Neuronal stem cell (in vitro differentiated cells): ENCODE data around the gene POTEJ.
"Not testable (repeated sequence)": the region's sequence is repeated elsewhere in the genome, so short reads cannot be mapped to it uniquely, and the experiment has no call there.

Experiments
- DNase-seq: peaks from one replicate; pipeline ENCODE4 v3.0.0-alpha.2; 2013; ENCODE audit warnings: low spot score
- H2AFZ ChIP-seq: one replicate; pipeline ENCODE4 v1.6.1; 2013; ENCODE audit warnings: mild to moderate bottlenecking, low read length, inconsistent platforms
- H2AK5ac ChIP-seq: 2 replicates; pipeline ENCODE4 v1.6.1; 2013; ENCODE audit warnings: low read depth, mild to moderate bottlenecking, inconsistent platforms, low read length, moderate library complexity, mixed read lengths
- H2BK120ac ChIP-seq: 2 replicates; pipeline ENCODE4 v1.6.1; 2013; ENCODE audit warnings: low read depth, mild to moderate bottlenecking, inconsistent platforms, low read length, moderate library complexity, mixed read lengths
- H2BK12ac ChIP-seq: one replicate; pipeline ENCODE4 v1.6.1; 2013; ENCODE audit warnings: low read length, inconsistent platforms
- H2BK15ac ChIP-seq: 2 replicates; pipeline ENCODE4 v1.6.1; 2013; ENCODE audit warnings: mild to moderate bottlenecking, low read length, inconsistent platforms, mixed read lengths
- H2BK5ac ChIP-seq: one replicate; pipeline ENCODE4 v1.6.1; 2013; ENCODE audit warnings: inconsistent platforms, mild to moderate bottlenecking, low read length, moderate library complexity
- H3K14ac ChIP-seq: one replicate; pipeline ENCODE4 v1.6.1; 2013; ENCODE audit warnings: low read length, inconsistent platforms
- H3K18ac ChIP-seq: 2 replicates; pipeline ENCODE4 v1.6.1; 2013; ENCODE audit warnings: low read length, inconsistent platforms
- H3K23ac ChIP-seq: 2 replicates; pipeline ENCODE4 v1.6.1; 2013; ENCODE audit warnings: low read depth, mild to moderate bottlenecking, mixed read lengths, low read length, inconsistent platforms; ENCODE audit not compliant: poor library complexity
- H3K27ac ChIP-seq: replicated peaks from 3 replicates; pipeline ENCODE4 v1.5.1; 2013; ENCODE audit warnings: low read length, inconsistent platforms
- H3K27me3 ChIP-seq, 3 experiments: 2 replicates each; pipeline ENCODE4 v1.6.1; 2013; ENCODE audit warnings: low read length in 3 of 3, mild to moderate bottlenecking in 2 of 3, inconsistent platforms in 1 of 3, low read depth in 1 of 3, mixed read lengths in 1 of 3, moderate library complexity in 1 of 3; ENCODE audit not compliant: control insufficient read depth in 3 of 3, insufficient read depth in 3 of 3
- H3K36me3 ChIP-seq, 2 donors: replicated peaks in 1 of 2; 2 replicates each; pipeline ENCODE4 v1.6.1; 2013; ENCODE audit warnings: low read length in 2 of 2; ENCODE audit not compliant: control insufficient read depth in 2 of 2, insufficient read depth in 2 of 2
- H3K4ac ChIP-seq: 2 replicates; pipeline ENCODE4 v1.6.1; 2013; ENCODE audit warnings: inconsistent platforms, mild to moderate bottlenecking, low read length, moderate library complexity
- H3K4me1 ChIP-seq, 2 donors: 1 replicate in 1 of 2; 2 replicates in 1 of 2; pipeline ENCODE4 v1.6.1; 2013; ENCODE audit warnings: low read length in 2 of 2, low read depth in 1 of 2; ENCODE audit not compliant: control insufficient read depth in 2 of 2, insufficient read depth in 1 of 2
- H3K4me2 ChIP-seq: one replicate; pipeline ENCODE4 v1.6.1; 2013; ENCODE audit warnings: mild to moderate bottlenecking, low read length, inconsistent platforms; ENCODE audit not compliant: insufficient read depth, poor library complexity, severe bottlenecking
- H3K4me3 ChIP-seq, 2 donors: 2 replicates each; pipeline ENCODE4 v1.5.1; 2013; ENCODE audit warnings: low read length in 2 of 2, mild to moderate bottlenecking in 2 of 2, inconsistent platforms in 1 of 2, moderate library complexity in 1 of 2
- H3K79me1 ChIP-seq: one replicate; pipeline ENCODE4 v1.6.1; 2013; ENCODE audit warnings: low read depth, mild to moderate bottlenecking, inconsistent platforms, low read length, moderate library complexity
- H3K9ac ChIP-seq: one replicate; pipeline ENCODE4 v1.6.1; 2013; ENCODE audit warnings: mild to moderate bottlenecking, low read depth, low read length, inconsistent platforms; ENCODE audit not compliant: poor library complexity
- H3K9me3 ChIP-seq, 2 donors: replicated peaks in 1 of 2; 2 replicates each; pipeline versions ENCODE3 to v1.6.1; 2013; ENCODE audit warnings: low read length in 2 of 2, mild to moderate bottlenecking in 2 of 2, inconsistent platforms in 1 of 2, low read depth in 1 of 2, mixed read lengths in 1 of 2, moderate library complexity in 1 of 2; ENCODE audit not compliant: control insufficient read depth in 2 of 2, insufficient read depth in 1 of 2
- H4K8ac ChIP-seq: one replicate; pipeline ENCODE4 v1.6.1; 2013; ENCODE audit warnings: low read depth, mild to moderate bottlenecking, inconsistent platforms, low read length, moderate library complexity
- H4K91ac ChIP-seq: one replicate; pipeline ENCODE4 v1.6.1; 2013; ENCODE audit warnings: low read length, low read depth, mild to moderate bottlenecking, inconsistent platforms; ENCODE audit not compliant: poor library complexity
- WGBS, 2 donors: extraction: QIAGEN DNeasy Blood & Tissue Kit; methylation state at CpG; one replicate each; pipeline ENCODE4 v1.1.7; 2013; ENCODE audit warnings: missing lambda C conversion rate in 2 of 2, mixed read lengths in 1 of 2; ENCODE audit not compliant: insufficient read length in 2 of 2, insufficient replicate concordance in 1 of 2; ENCODE audit errors: extremely low coverage in 2 of 2; 5-methylcytosine and 5-hydroxymethylcytosine counted together

The POTEJ gene

DNA sequence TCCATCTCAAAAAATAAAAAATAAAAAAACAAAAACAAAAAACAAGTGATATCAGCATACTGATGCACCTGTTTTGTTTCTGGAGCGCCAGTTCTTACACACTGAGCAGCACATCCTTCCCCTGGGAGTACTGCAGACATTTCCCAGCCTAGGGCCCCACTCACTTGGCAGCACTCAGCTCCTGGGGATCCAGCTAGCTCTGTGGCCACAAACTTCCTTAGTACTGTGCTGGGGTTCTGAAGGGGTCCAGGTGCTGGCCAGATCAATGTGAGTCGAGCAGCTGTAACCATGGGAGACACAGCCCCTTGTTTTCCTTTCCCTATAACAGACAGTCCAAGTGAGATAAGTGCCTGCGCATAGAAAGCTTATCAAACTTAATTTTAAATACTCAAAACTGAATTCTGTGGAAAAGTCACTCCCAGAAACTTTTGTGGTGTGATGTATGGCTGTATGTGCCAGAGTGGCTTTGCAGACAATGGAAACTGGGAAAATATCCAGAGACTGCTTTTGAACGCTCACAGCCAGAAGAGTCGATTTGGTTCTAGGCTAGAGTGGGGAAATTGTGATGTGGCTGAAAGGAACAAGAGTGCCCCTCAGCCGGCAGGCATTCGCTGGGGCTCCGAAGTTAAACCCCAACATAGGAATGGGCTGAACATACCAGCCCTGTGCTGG, 20.9 kb upstream of the POTEJ start:
- H3K4me1 ChIP-seq, H3K4me3 ChIP-seq, H3K9me3 ChIP-seq, H3K14ac ChIP-seq, H2BK12ac ChIP-seq, DNase-seq, H3K4me2 ChIP-seq, H3K9ac ChIP-seq, H3K79me1 ChIP-seq, H3K4ac ChIP-seq, H2BK5ac ChIP-seq, H2BK120ac ChIP-seq, H3K18ac ChIP-seq, H4K8ac ChIP-seq, H2AK5ac ChIP-seq, H2AFZ ChIP-seq, H4K91ac ChIP-seq, H3K27ac ChIP-seq, H3K27me3 ChIP-seq, H2BK15ac ChIP-seq, H3K36me3 ChIP-seq, H3K23ac ChIP-seq: not testable (repeated sequence)
- WGBS, 2 donors = no CpG with 5 or more reads among the region's 8 CpGs

GRCh38 chr2:130590842-130591359, 20.3 kb upstream of the POTEJ start:
- H3K27ac ChIP-seq, H3K27me3 ChIP-seq, H2AFZ ChIP-seq, DNase-seq, H3K79me1 ChIP-seq, H2AK5ac ChIP-seq, H2BK15ac ChIP-seq, H2BK12ac ChIP-seq, H3K14ac ChIP-seq, H3K4ac ChIP-seq, H3K4me3 ChIP-seq, H3K9me3 ChIP-seq, H3K4me1 ChIP-seq, H3K18ac ChIP-seq, H3K9ac ChIP-seq, H3K36me3 ChIP-seq, H4K91ac ChIP-seq, H2BK120ac ChIP-seq, H3K23ac ChIP-seq, H3K4me2 ChIP-seq, H2BK5ac ChIP-seq, H4K8ac ChIP-seq: not testable (repeated sequence)
- no CpG with 5 or more reads among the region's 7 CpGs for WGBS, 2 donors

GRCh38 chr2:130592791-130593414, 18.3 kb upstream of the POTEJ start:
- not testable (repeated sequence) for H2BK15ac ChIP-seq, H2AFZ ChIP-seq, H4K91ac ChIP-seq, DNase-seq, H3K36me3 ChIP-seq, H3K27me3 ChIP-seq, H3K14ac ChIP-seq, H2BK5ac ChIP-seq, H3K79me1 ChIP-seq, H3K27ac ChIP-seq, H3K23ac ChIP-seq, H3K9ac ChIP-seq, H2BK12ac ChIP-seq, H3K18ac ChIP-seq, H3K9me3 ChIP-seq, H3K4me2 ChIP-seq, H4K8ac ChIP-seq, H3K4me1 ChIP-seq, H2BK120ac ChIP-seq, H3K4ac ChIP-seq, H2AK5ac ChIP-seq, H3K4me3 ChIP-seq
- no CpG with 5 or more reads among the region's 40 CpGs for WGBS, 2 donors

DNA sequence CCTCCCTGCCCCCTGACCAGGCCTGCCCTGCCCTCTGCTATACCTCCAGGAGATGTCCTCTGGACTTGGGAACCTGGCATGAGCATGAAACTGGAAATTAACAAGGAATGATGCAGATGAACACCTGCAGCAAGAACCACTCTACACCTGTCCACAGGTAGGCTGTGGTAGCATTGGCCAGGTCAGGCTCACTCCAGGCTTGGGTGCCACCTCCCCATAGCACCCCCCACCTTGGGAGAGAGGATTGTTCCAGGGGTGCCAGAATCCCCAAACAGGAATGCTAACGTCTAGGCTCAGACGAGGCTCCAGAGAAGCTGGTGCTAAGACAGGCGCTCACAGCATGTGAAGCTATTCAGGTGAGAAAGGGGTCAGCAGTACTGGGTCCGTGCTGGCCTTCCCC, 17.2 kb upstream of the POTEJ start:
- H3K4me3 ChIP-seq, H3K4me2 ChIP-seq, H4K8ac ChIP-seq, DNase-seq, H3K27me3 ChIP-seq, H3K9ac ChIP-seq, H3K23ac ChIP-seq, H3K9me3 ChIP-seq, H2AK5ac ChIP-seq, H3K14ac ChIP-seq, H3K18ac ChIP-seq, H2BK15ac ChIP-seq, H3K79me1 ChIP-seq, H3K4me1 ChIP-seq, H3K4ac ChIP-seq, H2BK120ac ChIP-seq, H2BK5ac ChIP-seq, H4K91ac ChIP-seq, H2AFZ ChIP-seq, H3K27ac ChIP-seq, H3K36me3 ChIP-seq, H2BK12ac ChIP-seq: not testable (repeated sequence)
- WGBS, 2 donors = no CpG with 5 or more reads among the region's 4 CpGs
